ENCODE measurements around the gene COL15A1.

The COL15A1 gene

GRCh38 chr9:98897745-98898144 is 46.0 kb upstream of the COL15A1 start:
- H3K79me2 ChIP-seq (ENCODE audit: control insufficient read depth, insufficient read depth, low read length, poor library complexity), result no peaks in the 10 kb centered on the region
- no peak overlapping the region for H3K23ac ChIP-seq (ENCODE audit: low read length)
- no peak overlapping the region for H2AFZ ChIP-seq (ENCODE audit: insufficient read depth, low read length, poor library complexity)
- H4K12ac ChIP-seq (ENCODE audit: low read depth, low read length), result no peak overlapping the region
- no peaks in the 10 kb centered on the region for H3K36me3 ChIP-seq (ENCODE audit: control insufficient read depth in 1 of 2, insufficient read depth in 2 of 2, low read length in 2 of 2)
- no peak overlapping the region for H3K4me2 ChIP-seq (ENCODE audit: low read length)
- no peak overlapping the region for H2BK5ac ChIP-seq (ENCODE audit: low read depth, low read length, poor library complexity)
- no peak overlapping the region for H3K27ac ChIP-seq (ENCODE audit: low read depth, low read length)
- H3K9ac ChIP-seq (ENCODE audit: low read length), result no peak overlapping the region
- WGBS (ENCODE audit: extremely low coverage, insufficient coverage, insufficient read length), result no CpG with 5 or more reads among the region's 1 CpG
- no peaks in the 10 kb centered on the region for H3K9me3 ChIP-seq (ENCODE audit: insufficient read depth, low read depth, low read length)
- H2BK12ac ChIP-seq (ENCODE audit: low read length), result no peak overlapping the region
- H3K27me3 ChIP-seq (ENCODE audit: insufficient read depth, low read length), result no peaks in the 10 kb centered on the region
- no peaks in the 10 kb centered on the region for H3K4me1 ChIP-seq (ENCODE audit: control insufficient read depth in 1 of 2, insufficient read depth in 2 of 2, low read length in 2 of 2)
- H3K4ac ChIP-seq (ENCODE audit: low read depth, low read length), result no peak overlapping the region
- no peak overlapping the region for H2BK120ac ChIP-seq (ENCODE audit: insufficient read depth, low read length, poor library complexity)
- no peak overlapping the region for H3K14ac ChIP-seq (ENCODE audit: low read length)
- no peak overlapping the region for H3K18ac ChIP-seq (ENCODE audit: low read length)
- H2AK5ac ChIP-seq (ENCODE audit: low read length), result no peak overlapping the region
- H3K4me3 ChIP-seq (ENCODE audit: low read depth, low read length), result no peak overlapping the region
- DNase-seq, result peak in 1 of 2 donors; percentile 45
- H3K79me1 ChIP-seq (ENCODE audit: low read length), result no peaks in the 10 kb centered on the region
- H4K91ac ChIP-seq (ENCODE audit: low read depth, low read length), result no peak overlapping the region
- H4K8ac ChIP-seq (ENCODE audit: low read depth, low read length), result no peak overlapping the region

GRCh38 chr9:98899408-98900056 is 44.2 kb upstream of the COL15A1 start:
- Histone ChIP-seq H2BK5ac (ENCODE audit: low read depth, low read length, poor library complexity) (no peak overlapping the region), H4K91ac (ENCODE audit: low read depth, low read length) (no peak overlapping the region), H3K4me3 (ENCODE audit: low read depth, low read length) (no peak overlapping the region), H2BK12ac (ENCODE audit: low read length) (no peak overlapping the region), H3K18ac (ENCODE audit: low read length) (no peak overlapping the region), H3K4me1 (ENCODE audit: control insufficient read depth in 1 of 2, insufficient read depth in 2 of 2, low read length in 2 of 2) (no peaks in the 10 kb centered on the region), H3K79me2 (ENCODE audit: control insufficient read depth, insufficient read depth, low read length, poor library complexity) (no peaks in the 10 kb centered on the region), H3K27me3 (ENCODE audit: insufficient read depth, low read length) (no peaks in the 10 kb centered on the region), H3K4me2 (ENCODE audit: low read length) (no peak overlapping the region), H3K14ac (ENCODE audit: low read length) (no peak overlapping the region), H4K12ac (ENCODE audit: low read depth, low read length) (no peak overlapping the region), H3K4ac (ENCODE audit: low read depth, low read length) (no peak overlapping the region), H2AFZ (ENCODE audit: insufficient read depth, low read length, poor library complexity) (no peak overlapping the region), H3K27ac (ENCODE audit: low read depth, low read length) (no peak overlapping the region), H3K36me3 (ENCODE audit: control insufficient read depth in 1 of 2, insufficient read depth in 2 of 2, low read length in 2 of 2) (no peaks in the 10 kb centered on the region), H2BK120ac (ENCODE audit: insufficient read depth, low read length, poor library complexity) (no peak overlapping the region), H3K9me3 (ENCODE audit: insufficient read depth, low read depth, low read length) (no peaks in the 10 kb centered on the region), H3K9ac (ENCODE audit: low read length) (no peak overlapping the region), H2AK5ac (ENCODE audit: low read length) (no peak overlapping the region), H3K79me1 (ENCODE audit: low read length) (no peaks in the 10 kb centered on the region), H4K8ac (ENCODE audit: low read depth, low read length) (no peak overlapping the region), H3K23ac (ENCODE audit: low read length) (no peak overlapping the region)
- WGBS (ENCODE audit: extremely low coverage, insufficient coverage, insufficient read length), result no CpG with 5 or more reads among the region's 4 CpGs
- no peak for DNase-seq

- Histone ChIP-seq H3K4ac (ENCODE audit: low read depth, low read length) (no peak overlapping the region), H4K12ac (ENCODE audit: low read depth, low read length) (no peak overlapping the region), H3K27ac (ENCODE audit: low read depth, low read length) (no peak overlapping the region), H3K4me3 (ENCODE audit: low read depth, low read length) (no peak overlapping the region), H2AFZ (ENCODE audit: insufficient read depth, low read length, poor library complexity) (no peak overlapping the region), H3K27me3 (ENCODE audit: insufficient read depth, low read length) (no peaks in the 10 kb centered on the region), H2AK5ac (ENCODE audit: low read length) (no peak overlapping the region), H2BK120ac (ENCODE audit: insufficient read depth, low read length, poor library complexity) (no peak overlapping the region), H2BK5ac (ENCODE audit: low read depth, low read length, poor library complexity) (no peak overlapping the region), H2BK12ac (ENCODE audit: low read length) (no peak overlapping the region), H3K4me2 (ENCODE audit: low read length) (no peak overlapping the region), H3K9ac (ENCODE audit: low read length) (no peak overlapping the region), H3K23ac (ENCODE audit: low read length) (no peak overlapping the region), H3K18ac (ENCODE audit: low read length) (no peak overlapping the region), H3K9me3 (ENCODE audit: insufficient read depth, low read depth, low read length) (no peaks in the 10 kb centered on the region), H3K79me1 (ENCODE audit: low read length) (no peaks in the 10 kb centered on the region), H4K8ac (ENCODE audit: low read depth, low read length) (no peak overlapping the region), H4K91ac (ENCODE audit: low read depth, low read length) (no peak overlapping the region), H3K36me3 (ENCODE audit: control insufficient read depth in 1 of 2, insufficient read depth in 2 of 2, low read length in 2 of 2) (no peaks in the 10 kb centered on the region), H3K14ac (ENCODE audit: low read length) (no peak overlapping the region), H3K79me2 (ENCODE audit: control insufficient read depth, insufficient read depth, low read length, poor library complexity) (no peaks in the 10 kb centered on the region), H3K4me1 (ENCODE audit: control insufficient read depth in 1 of 2, insufficient read depth in 2 of 2, low read length in 2 of 2) (no peaks in the 10 kb centered on the region)
- DNase-seq, result no peak
- no CpG with 5 or more reads among the region's 5 CpGs for WGBS (ENCODE audit: extremely low coverage, insufficient coverage, insufficient read length)
These were observed 43.5 kb upstream of the COL15A1 start for GRCh38 chr9:98900244-98900643.

GRCh38 chr9:98900725-98901124 is 43.0 kb upstream of the COL15A1 start:
- Histone ChIP-seq H2AK5ac (ENCODE audit: low read length) (no peak overlapping the region), H2BK120ac (ENCODE audit: insufficient read depth, low read length, poor library complexity) (no peak overlapping the region), H3K9ac (ENCODE audit: low read length) (no peak overlapping the region), H3K27me3 (ENCODE audit: insufficient read depth, low read length) (no peaks in the 10 kb centered on the region), H3K4me3 (ENCODE audit: low read depth, low read length) (no peak overlapping the region), H3K4me1 (ENCODE audit: control insufficient read depth in 1 of 2, insufficient read depth in 2 of 2, low read length in 2 of 2) (no peaks in the 10 kb centered on the region), H3K18ac (ENCODE audit: low read length) (no peak overlapping the region), H3K14ac (ENCODE audit: low read length) (no peak overlapping the region), H3K79me2 (ENCODE audit: control insufficient read depth, insufficient read depth, low read length, poor library complexity) (no peaks in the 10 kb centered on the region), H4K8ac (ENCODE audit: low read depth, low read length) (no peak overlapping the region), H2BK12ac (ENCODE audit: low read length) (no peak overlapping the region), H3K23ac (ENCODE audit: low read length) (no peak overlapping the region), H3K4me2 (ENCODE audit: low read length) (no peak overlapping the region), H4K12ac (ENCODE audit: low read depth, low read length) (no peak overlapping the region), H3K79me1 (ENCODE audit: low read length) (no peaks in the 10 kb centered on the region), H2AFZ (ENCODE audit: insufficient read depth, low read length, poor library complexity) (no peak overlapping the region), H2BK5ac (ENCODE audit: low read depth, low read length, poor library complexity) (no peak overlapping the region), H3K4ac (ENCODE audit: low read depth, low read length) (no peak overlapping the region), H3K27ac (ENCODE audit: low read depth, low read length) (no peak overlapping the region), H4K91ac (ENCODE audit: low read depth, low read length) (no peak overlapping the region), H3K36me3 (ENCODE audit: control insufficient read depth in 1 of 2, insufficient read depth in 2 of 2, low read length in 2 of 2) (no peaks in the 10 kb centered on the region), H3K9me3 (ENCODE audit: insufficient read depth, low read depth, low read length) (no peaks in the 10 kb centered on the region)
- WGBS (ENCODE audit: extremely low coverage, insufficient coverage, insufficient read length), result no CpG with 5 or more reads among the region's 3 CpGs
- no peak for DNase-seq

All from trophoblast cell (in vitro differentiated cells and primary cell).